ENCODE measurements around the gene PSTPIP2. TPM values are rescaled to one million over a fixed set of nuclear protein-coding genes. Genes with fewer than 3 reads are reported as not detected.

The PSTPIP2 gene
- total RNA-seq, 4 donors from 2014 or later, result 0.59 to 5.9 (median 3.2) TPM

GRCh38 chr18:46007165-46007564 lies 64.9 kb downstream of the PSTPIP2 start:
- no peak for DNase-seq
- H3K4me1 ChIP-seq, result no peaks in the 10 kb centered on the region
- TF ChIP-seq CTCF (IDR thresholded peaks at IDR 0.05), result no peak
- TF ChIP-seq POLR2A (IDR thresholded peaks at IDR 0.05), result no peak
- no peaks in the 10 kb centered on the region for H3K9me3 ChIP-seq
- H3K27ac ChIP-seq, result no peak overlapping the region
- no peaks in the 10 kb centered on the region for H3K36me3 ChIP-seq
- intact Hi-C loops (cut with DNase I; ENCODE audit: low total_unique reads), result no loop called here
- H3K4me3 ChIP-seq, result no peak overlapping the region
- H3K27me3 ChIP-seq, result no peaks in the 10 kb centered on the region

- Histone ChIP-seq H3K9me3 (no peaks in the 10 kb centered on the region), H3K36me3 (no peaks in the 10 kb centered on the region), H3K4me1 (no peaks in the 10 kb centered on the region), H3K27me3 (no peaks in the 10 kb centered on the region), H3K4me3 (no peak overlapping the region), H3K27ac (no peak overlapping the region)
- TF ChIP-seq POLR2A (IDR thresholded peaks at IDR 0.05) (no peak), CTCF (IDR thresholded peaks at IDR 0.05) (no peak)
- intact Hi-C loops (cut with DNase I; ENCODE audit: low total_unique reads), result no loop called here
- DNase-seq, result no peak
Measured at GRCh38 chr18:46002934-46003333, 69.1 kb downstream of the PSTPIP2 start.

- H3K27me3 ChIP-seq, result no peaks in the 10 kb centered on the region
- DNase-seq, result no peak
- H3K4me3 ChIP-seq, result no peak overlapping the region
- H3K36me3 ChIP-seq, result no peaks in the 10 kb centered on the region
- no peak overlapping the region for H3K27ac ChIP-seq
- H3K9me3 ChIP-seq, result no peaks in the 10 kb centered on the region
- intact Hi-C loops (cut with DNase I; ENCODE audit: low total_unique reads), result no loop called here
- TF ChIP-seq CTCF (IDR thresholded peaks at IDR 0.05) (no peak), POLR2A (IDR thresholded peaks at IDR 0.05) (no peak)
- H3K4me1 ChIP-seq, result no peaks in the 10 kb centered on the region
Measured at GRCh38 chr18:46001892-46002291, 70.2 kb downstream of the PSTPIP2 start.

GRCh38 chr18:46001074-46001473 lies 71.0 kb downstream of the PSTPIP2 start:
- intact Hi-C loops (cut with DNase I; ENCODE audit: low total_unique reads), result no loop called here

GRCh38 chr18:45999536-45999935 lies 72.5 kb downstream of the PSTPIP2 start:
- no peaks in the 10 kb centered on the region for H3K36me3 ChIP-seq
- no peak for DNase-seq
- H3K4me3 ChIP-seq, result no peak overlapping the region
- intact Hi-C loops (cut with DNase I; ENCODE audit: low total_unique reads), result no loop called here
- TF ChIP-seq POLR2A (IDR thresholded peaks at IDR 0.05) (no peak), CTCF (IDR thresholded peaks at IDR 0.05) (no peak)
- no peaks in the 10 kb centered on the region for H3K27me3 ChIP-seq
- H3K4me1 ChIP-seq, result no peaks in the 10 kb centered on the region
- H3K27ac ChIP-seq, result no peak overlapping the region
- no peaks in the 10 kb centered on the region for H3K9me3 ChIP-seq

More at GRCh38 chr18:46001074-46001473, 71.0 kb downstream of the PSTPIP2 start:
- Histone ChIP-seq H3K27me3 (no peaks in the 10 kb centered on the region), H3K9me3 (no peaks in the 10 kb centered on the region), H3K4me1 (no peaks in the 10 kb centered on the region), H3K4me3 (no peak overlapping the region), H3K27ac (no peak overlapping the region), H3K36me3 (no peaks in the 10 kb centered on the region)
- no peak for DNase-seq
- TF ChIP-seq CTCF (IDR thresholded peaks at IDR 0.05) (no peak), POLR2A (IDR thresholded peaks at IDR 0.05) (no peak)

Data from uterus (tissue), 4 donors.